GM19438 (cell line): ENCODE results near the gene MCM5.

Experiments used
- ATAC-seq: cut with Tn5 transposase; IDR thresholded peaks from one replicate; pipeline ENCODE4 v1.9.1; 2021; ENCODE audit warnings: low read depth; ENCODE audit not compliant: unreplicated experiment

The MCM5 gene

GRCh38 chr22:35400501-35400790 is 506 bp downstream of the MCM5 start:
- ATAC-seq: no peak

GRCh38 chr22:35401863-35402262 is 1.9 kb downstream of the MCM5 start:
- no peak for ATAC-seq

- no peak for ATAC-seq
These were observed 3.4 kb downstream of the MCM5 start for GRCh38 chr22:35403356-35403755.

GRCh38 chr22:35404176-35404575 is 4.2 kb downstream of the MCM5 start:
- no peak for ATAC-seq

DNA sequence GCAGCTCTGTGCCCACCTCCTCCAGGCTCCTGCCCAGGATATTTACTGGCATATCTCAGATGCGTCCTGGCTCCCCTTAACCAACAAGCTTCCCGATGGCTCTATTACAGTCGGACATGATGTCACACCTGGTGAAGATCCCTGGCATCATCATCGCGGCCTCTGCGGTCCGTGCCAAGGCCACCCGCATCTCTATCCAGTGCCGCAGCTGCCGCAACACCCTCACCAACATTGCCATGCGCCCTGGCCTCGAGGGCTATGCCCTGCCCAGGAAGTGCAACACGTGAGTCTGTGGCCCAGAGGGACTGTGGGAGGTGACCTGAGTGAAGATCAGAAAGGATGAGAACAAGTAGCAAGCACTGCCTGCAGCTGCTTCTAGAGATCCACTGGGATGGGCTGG is 6.5 kb downstream of the MCM5 start:
- no peak for ATAC-seq

- ATAC-seq: no peak
These were observed 7.4 kb downstream of the MCM5 start for GRCh38 chr22:35407362-35407761.

DNA sequence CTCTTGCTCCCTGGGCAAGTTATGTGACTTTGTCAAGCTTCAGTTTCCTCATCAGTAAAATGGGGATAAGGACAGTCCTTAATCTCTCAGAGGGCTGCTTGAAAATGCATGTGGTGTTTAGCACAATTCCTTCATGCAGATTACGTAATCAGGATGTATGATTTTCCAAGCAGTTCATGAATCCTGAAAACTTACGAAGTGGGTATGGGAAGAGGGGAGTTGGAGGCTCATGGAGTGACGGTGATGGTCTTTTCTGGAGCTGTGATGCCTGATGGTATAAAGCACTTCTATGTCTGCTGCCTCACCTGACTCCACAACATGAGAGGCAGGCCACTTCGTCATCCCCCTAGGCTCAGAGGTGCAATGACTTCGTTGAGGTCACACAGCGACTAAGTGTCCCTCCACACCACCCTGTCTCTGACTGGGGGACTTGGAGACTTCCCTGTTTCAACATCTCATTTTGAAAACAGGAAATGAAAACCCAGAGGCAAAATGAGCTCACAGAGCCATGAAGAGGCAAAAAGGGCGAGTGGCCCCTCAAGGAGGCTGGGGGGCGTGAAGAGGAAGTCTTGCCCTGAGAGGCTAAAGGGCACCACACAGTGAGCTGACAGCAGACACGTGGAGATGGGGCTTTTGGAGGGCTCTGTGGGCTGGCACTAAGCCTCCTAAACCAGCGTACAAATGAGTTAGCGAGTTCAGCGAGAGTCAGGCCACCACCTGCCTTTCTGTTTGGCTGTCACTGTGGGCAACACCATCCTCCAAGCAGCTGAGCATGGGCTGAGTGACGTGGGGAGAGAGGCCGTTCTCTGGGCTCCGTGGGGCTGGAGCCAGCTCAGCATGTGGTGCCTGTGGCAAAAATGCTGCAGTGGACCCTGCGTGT is 10.1 kb downstream of the MCM5 start:
- peak; percentile 63 for ATAC-seq

DNA sequence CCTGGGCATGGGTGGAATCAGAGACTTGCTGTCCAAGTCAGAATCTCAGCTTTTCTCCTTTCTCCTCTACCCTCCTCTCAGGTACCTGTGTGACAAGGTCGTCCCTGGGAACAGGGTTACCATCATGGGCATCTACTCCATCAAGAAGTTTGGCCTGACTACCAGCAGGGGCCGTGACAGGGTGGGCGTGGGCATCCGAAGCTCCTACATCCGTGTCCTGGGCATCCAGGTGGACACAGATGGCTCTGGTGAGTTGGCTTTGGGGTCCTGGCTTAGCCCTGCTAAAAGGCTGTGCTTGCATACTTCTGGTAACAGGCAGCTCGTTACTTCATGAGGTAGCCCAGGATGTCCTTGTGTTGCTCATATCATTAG is 10.7 kb downstream of the MCM5 start:
- ATAC-seq: no peak

DNA sequence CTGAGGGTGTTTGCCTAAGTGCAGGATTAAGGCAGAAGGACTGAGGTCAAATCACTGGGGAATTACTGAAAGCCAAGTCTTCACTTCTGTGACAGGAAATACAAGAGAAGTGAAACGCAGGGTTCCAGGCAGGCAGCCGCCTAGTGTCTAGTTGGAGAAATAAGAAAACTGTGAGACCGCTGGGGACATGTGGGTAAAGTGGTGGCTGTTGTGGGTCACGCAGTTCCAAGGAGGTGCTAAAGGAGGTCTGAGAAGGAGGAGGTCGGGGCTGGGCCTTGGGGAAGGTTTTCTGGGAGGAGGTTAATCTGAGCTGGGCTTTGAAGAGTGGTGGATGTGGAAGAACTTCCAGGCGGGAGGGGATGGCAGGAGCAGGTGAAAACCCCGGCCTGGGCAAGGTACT is 11.2 kb downstream of the MCM5 start:
- no peak for ATAC-seq

- no peak for ATAC-seq
These were observed 13.7 kb downstream of the MCM5 start for GRCh38 chr22:35413624-35414023.

DNA sequence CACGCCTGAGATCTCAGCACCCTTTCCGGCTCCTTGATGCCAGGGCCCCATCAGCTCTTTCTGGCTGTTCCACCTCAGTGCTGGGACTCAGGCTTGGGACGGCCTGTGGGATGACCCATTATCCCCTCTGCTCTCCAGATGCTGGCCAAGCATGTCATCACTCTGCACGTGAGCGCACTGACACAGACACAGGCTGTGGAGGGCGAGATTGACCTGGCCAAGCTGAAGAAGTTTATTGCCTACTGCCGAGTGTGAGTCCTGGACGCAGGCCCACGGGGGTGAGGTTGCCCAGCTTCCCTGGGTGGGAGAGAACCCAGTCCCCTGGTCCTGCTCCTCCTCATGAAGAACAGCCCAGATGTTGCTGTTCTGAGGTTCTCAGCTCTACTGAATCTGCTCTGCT is 17.7 kb downstream of the MCM5 start:
- ATAC-seq: no peak

GRCh38 chr22:35418088-35418487 is 18.1 kb downstream of the MCM5 start:
- ATAC-seq: no peak

DNA sequence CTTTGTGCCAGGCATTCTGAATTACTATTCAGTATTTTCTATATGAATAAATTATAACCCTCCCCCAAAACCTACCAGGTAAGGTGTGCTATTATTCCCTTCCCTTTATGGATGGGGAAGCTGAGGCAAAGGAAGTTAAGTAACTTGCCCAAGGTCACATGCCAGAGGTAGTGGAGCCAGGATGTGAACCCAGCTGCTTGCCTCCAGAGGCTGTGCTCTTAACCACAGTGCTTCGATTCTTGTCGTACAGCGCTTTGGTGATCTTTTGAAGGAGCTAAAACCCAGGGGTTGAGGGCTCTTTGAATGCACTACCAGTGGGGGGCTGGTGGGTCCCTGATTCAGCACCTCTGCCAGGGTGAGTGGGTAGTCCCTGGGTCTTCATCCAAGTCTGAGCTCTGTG is 18.8 kb downstream of the MCM5 start:
- ATAC-seq: no peak

DNA sequence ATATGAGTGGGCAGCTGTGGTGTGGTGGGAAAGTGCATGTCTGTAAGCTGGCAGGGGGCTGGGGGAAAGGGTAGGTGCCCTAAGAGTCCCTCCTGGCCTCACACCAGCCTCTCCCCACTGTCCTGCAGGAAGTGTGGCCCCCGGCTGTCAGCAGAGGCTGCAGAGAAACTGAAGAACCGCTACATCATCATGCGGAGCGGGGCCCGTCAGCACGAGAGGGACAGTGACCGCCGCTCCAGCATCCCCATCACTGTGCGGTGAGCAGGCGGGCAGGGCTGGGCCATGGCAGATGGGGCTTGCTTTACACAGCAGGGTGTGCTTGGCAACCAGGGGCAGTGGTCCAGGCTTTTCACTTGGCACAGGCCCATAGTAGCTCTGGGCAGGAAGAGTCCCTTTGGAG is 19.8 kb downstream of the MCM5 start:
- no peak for ATAC-seq

DNA sequence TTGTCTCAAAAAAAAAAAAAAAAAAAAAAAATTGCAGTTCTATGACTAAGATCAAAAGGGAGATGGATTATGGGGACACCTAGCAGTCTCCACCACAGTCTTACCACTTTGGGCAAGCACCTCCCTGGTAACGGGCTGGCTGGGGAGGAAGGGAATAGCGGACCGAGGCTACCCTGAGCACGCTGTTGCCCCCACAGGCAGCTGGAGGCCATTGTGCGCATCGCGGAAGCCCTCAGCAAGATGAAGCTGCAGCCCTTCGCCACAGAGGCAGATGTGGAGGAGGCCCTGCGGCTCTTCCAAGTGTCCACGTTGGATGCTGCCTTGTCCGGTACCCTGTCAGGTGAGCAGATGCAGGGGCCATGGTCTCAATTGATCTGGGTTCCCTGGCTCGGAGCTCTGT is 21.2 kb downstream of the MCM5 start:
- no peak for ATAC-seq

GRCh38 chr22:35422145-35422544 is 22.2 kb downstream of the MCM5 start:
- ATAC-seq: no peak

GRCh38 chr22:35422936-35423335 is 23.0 kb downstream of the MCM5 start:
- no peak for ATAC-seq

DNA sequence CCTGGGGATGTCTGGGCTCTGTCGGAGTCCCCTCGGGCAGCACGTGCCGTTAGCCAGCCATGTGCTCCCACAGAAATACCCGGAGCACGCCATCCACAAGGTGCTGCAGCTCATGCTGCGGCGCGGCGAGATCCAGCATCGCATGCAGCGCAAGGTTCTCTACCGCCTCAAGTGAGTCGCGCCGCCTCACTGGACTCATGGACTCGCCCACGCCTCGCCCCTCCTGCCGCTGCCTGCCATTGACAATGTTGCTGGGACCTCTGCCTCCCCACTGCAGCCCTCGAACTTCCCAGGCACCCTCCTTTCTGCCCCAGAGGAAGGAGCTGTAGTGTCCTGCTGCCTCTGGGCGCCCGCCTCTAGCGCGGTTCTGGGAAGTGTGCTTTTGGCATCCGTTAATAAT is 24.1 kb downstream of the MCM5 start:
- no peak for ATAC-seq

DNA sequence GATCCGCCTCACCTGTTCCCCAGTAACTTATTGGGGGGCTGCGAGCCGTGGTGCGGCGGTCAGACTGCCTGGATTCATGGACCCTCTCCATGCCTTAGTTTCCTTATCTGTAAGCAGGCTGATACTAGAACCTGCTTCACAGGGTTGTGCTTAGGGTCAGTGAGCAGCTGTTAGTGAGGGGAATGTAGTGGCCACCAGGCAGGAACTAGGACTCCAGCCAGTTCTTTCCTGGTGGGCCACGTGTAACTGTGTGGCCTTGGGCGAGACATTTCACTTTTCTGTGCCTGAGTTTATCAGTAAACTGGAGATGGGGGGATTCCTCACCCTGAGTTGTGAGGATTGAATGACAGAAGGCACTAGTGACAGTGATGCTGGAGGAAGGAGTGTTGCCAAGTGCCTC is 24.8 kb downstream of the MCM5 start:
- ATAC-seq: no peak

DNA sequence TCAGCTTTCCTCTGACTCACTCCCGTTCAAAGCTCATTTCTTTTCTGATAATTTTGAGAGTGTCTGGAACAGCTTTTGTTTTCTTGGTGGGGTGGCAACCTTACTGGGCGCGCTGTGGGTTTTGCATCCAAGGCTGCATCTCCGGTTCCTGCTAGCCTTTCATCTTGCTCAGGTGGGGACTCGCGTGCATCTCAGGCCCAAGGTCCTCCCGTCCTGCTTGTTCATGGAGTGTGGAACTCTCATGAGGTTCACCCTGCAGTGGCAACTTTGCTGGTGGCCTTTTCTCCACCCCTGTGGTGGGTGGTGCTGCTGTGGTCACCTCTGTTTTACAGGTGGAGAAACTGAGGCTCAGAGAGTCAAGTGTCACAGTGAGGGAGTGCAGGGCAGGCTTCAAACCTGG is 25.6 kb downstream of the MCM5 start:
- no peak for ATAC-seq

DNA sequence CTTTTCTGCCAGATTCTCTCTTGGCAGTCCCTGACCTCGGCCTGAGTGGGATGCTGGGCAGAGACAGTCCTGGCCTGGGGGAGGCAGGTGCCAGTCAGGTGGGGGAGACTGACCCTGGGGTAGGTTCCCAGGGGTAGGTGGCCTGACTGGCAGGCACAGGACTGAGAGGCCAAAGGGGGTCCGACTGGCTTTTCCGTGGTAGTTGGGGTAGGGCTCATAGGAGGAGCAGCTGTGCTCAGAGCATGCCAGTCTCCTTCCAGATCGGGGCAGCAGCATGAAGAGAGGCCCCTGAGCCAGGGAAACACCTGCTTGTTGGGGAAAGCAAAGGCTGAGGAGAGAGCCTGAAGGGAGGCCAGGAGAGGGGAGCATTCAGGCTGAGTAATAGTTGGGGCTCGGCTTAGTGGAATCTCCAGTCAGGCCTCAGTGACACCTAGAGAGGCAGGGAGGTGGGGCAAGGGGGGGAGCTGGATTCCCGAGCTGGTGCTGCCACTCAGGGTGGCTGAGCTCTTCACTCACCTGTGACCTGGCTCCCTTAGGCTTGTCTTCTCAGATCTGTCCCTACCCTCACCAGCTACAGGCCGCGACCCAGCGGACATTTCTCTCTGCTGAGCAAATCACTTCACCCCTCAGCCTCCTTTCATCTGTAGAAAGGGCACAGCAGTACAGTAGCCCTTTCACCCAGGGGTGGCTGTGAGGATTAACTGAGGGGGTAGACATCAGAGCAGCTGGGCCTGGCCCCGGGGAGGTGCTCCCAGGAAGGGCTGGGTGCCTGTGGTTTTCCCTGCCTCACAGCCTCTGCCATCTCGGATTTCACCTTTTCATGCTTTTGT is 26.2 kb downstream of the MCM5 start:
- ATAC-seq: no peak

- no peak for ATAC-seq
These were observed 26.8 kb downstream of the MCM5 start for GRCh38 chr22:35426801-35427140.
